Limb (tissue), 2 donors: Measurements from ENCODE around the gene VAT1L.

Experiments
- DNase-seq, 2 donors: peaks; one replicate each; pipeline ENCODE4 v3.0.0-alpha.2; 2016; ENCODE audit errors: extremely low spot score in 2 of 2

Gene VAT1L, protein sequence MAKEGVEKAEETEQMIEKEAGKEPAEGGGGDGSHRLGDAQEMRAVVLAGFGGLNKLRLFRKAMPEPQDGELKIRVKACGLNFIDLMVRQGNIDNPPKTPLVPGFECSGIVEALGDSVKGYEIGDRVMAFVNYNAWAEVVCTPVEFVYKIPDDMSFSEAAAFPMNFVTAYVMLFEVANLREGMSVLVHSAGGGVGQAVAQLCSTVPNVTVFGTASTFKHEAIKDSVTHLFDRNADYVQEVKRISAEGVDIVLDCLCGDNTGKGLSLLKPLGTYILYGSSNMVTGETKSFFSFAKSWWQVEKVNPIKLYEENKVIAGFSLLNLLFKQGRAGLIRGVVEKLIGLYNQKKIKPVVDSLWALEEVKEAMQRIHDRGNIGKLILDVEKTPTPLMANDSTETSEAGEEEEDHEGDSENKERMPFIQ

DNA sequence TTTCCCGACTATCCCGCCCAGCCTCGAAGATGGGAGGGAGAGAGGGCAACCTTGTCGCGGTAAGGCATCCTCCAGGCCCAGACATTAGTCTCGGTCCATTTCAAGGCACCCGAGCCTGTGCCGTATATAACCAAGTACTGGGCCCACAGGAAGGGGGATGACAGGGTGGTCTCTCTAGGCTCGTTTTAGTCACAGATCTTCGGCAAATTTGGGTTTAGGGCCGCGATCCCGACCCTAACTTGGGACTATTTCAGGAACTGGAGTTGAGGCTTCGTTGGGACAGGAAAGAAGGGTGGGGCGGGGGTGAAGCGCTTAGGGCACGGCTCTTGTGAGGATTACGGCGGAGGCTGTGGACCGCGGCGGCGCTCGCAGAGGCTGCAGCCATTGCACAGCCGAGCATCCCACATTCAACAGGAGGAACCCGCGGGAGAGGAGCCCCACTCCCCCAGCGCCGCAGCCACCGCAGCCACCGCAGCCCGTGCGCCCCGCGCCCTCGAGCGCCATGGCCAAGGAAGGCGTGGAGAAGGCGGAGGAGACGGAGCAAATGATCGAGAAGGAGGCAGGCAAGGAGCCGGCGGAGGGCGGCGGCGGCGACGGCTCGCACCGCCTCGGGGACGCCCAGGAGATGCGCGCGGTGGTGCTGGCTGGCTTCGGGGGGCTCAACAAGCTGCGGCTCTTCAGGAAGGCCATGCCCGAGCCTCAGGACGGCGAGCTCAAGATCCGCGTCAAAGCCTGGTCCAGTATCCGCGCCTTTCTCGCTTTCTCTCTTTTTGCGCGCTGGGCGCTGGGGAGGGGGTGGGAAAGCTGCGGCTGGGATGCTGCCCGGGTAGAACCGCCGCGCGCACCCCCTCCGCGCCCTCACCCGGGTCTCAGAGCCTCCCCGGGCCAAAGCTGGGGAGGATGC lies at the start of gene VAT1L:
TSS of gene VAT1L (plus strand) at position 384 of the 904 bp plus-strand sequence. CDS start at position 503, 119 bp downstream.
- peak; percentile 40 to 84 for DNase-seq

DNA sequence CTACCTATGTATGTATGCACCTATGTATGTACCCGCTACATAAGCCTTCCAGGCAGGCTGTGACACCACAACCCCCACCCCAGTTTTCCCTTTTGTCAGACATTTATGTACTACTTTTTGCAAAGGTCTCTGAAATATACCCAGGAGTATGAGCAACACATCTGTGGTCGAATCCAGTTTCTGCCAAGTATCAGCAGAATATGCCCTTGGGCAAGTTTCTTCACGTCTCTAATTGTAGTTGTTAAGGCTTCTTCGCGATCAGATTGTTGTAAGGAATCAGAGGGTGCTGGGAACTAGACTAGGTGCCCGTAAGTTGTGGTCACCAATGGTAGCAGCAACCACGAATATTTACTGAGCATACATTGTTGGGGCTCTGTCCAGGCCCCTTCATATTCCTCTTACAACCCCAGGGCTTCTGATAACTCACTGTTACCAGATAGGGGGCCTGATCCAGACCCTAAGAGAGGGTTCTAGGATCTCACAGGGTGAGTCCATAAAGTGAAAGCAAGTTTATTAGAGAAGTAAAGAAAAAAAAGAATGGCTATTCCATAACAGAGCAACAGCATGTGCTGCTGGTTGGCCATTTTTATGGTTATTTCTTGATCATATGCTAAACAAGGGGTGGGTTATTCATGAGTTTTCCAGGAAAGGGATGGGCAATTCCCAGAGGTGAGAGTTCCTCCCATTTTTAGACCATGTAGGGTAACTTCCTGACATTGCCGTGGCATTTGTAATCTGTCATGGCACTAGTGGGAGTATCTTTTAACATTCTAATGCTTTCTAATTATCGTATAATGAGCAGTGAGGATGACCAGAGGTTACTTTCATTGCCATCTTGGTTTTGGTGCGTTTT lies 49.4 kb upstream of the VAT1L start:
- no peak for DNase-seq

DNA sequence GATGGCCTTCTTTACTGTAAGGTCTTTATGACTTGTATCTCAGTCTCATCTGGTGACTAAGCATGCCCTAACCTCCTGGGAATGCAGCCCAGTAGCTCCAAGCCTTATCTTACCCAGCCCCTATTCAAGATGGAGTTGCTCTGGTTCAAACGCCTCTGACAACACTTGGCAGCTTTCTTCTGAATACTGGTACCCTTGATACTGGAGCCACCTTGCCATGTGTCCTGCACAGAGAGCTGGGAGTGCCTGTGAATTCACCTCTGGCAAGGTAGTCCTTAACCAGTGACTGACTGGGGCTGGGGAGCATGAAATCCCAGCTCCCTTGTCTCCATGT lies 48.8 kb upstream of the VAT1L start:
- no peak for DNase-seq

DNA sequence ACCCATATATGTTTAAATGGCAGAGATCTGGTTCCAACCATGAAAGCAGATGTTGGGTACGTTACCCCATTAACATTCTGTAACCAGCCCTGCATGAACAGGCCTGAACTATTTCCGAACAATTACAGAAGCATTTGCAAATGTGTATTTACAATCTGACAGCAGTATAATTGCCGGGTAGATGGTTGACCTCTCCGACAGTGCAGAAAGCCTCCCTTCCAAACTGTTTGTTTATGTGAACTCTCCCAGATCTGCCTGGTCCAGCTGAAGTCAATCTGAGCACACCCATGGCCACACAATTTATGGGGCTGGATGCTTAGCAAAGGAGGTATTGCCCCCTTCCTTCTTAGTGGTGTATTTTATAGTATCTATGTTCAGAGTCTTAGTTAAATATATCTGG lies 44.2 kb upstream of the VAT1L start:
- DNase-seq: no peak

DNA sequence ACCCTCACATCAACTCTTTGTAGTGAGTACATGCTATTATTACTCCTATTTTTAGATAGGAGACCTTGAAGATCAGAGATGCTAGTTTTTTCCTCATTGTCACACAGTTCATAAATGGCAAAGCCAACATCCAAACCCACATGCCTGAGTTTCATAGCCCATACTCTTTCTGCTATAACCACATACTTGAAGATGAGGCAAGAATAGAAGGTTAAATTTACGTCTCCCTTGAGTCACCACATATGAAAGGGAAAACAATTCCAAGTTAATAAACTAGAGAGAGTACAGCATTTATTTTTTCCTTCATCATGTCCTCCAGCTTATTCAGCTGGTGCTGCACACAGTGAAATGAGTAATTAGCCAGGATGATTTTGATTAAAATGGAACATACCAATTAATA lies 42.4 kb upstream of the VAT1L start:
- no peak for DNase-seq

DNA sequence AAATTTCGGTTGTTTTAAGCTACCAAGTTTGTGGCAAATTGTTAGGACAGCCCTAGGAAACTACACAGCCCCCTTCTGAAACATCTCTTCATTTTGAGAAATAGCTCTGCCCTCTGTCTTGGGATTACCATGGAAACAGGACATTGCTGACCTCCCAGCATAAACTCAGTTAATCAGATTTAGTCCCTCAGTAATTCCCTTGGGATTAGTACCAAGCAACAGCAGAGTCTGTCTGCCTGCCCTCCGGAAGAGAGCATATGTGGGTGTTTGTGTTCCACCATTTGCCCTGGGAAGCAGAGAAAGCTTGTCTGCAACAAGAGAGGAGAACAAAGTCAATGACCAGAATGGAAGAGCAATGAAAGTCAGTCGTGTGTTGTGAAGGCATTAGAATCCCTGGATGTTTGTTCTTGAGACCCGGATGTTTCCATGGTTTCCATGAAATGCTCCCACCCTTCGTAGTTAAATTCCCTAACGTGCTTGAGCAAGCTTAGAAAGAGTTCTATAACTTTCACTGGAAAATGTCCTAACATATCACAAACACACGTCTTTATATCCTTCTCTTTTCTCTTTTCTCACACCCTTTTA lies 39.9 kb upstream of the VAT1L start:
- no peak for DNase-seq

DNA sequence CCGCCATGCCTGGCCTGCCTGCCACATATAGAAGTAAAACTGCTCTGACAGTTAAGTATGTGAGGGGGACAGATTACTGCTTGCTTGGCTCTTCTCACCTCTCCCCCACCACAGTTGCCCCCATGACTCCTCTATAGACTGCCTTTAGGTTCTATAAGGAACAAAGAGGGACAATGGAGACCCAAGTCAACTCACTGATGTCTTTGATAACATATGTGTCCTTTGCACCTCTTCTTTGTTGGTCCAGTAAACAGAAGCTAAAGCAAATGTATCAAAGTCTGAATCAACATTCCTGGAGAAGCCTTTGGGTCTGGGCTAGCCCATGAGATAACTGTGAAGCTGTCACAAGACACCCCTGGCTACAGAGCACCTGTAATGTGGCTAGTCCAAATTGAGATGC lies 38.9 kb upstream of the VAT1L start:
- DNase-seq: no peak

DNA sequence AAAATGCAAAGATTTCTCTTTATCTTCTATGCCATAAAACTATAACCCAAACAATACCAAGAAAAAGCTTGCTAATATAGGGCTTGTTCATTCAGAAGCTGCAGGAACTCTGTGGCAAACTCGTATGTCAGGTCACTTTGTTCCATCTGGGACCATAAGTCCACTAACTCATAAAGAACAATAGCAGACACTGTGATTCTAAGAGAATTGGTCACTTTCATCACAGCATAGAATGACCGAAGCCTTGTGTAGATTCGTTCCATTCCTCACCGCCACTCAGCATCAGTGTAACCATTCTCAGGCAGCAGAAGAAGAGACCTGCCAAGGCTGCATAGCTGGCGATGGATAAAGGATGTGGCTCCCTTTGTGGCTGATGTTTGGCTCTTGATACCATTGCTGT lies 30.3 kb upstream of the VAT1L start:
- DNase-seq: no peak

DNA sequence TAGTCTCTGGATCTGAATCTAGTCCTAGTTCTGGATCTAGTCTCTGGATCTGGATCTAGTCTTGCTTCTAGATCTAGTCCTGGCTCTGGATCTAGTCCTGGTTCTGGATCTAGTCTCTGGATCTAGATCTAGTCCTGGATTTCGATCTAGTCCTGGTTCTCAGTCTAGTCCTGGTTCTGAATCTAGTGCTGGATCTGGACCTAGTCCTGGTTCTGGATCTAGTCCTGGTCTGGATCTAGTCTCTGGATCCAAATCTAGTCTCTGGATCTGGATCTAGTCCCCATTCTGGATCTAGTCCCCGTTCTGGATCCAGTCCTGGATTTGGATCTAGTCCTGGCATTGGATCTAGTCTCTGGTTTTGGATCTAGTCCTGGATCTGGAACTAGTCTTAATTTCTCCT lies 29.9 kb upstream of the VAT1L start:
- DNase-seq: no peak

DNA sequence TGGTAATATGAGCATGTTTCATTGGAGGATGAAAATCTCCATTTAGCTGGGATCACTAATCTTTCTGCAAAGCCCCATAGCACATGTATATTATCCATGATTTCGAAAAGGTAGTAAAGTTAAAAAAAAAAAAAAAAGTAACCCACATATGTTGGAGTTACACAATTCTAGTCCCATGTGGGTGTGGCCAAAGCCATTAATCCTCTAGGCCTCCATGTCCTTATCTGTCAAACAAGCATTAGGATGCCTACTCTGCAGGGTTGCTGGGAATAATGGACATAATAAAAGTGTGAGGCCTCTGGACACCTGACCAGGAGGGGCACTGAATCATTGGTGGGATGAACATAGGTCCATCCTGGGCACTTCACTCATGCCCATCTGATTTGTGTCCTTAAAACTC lies 29.2 kb upstream of the VAT1L start:
- DNase-seq: no peak

DNA sequence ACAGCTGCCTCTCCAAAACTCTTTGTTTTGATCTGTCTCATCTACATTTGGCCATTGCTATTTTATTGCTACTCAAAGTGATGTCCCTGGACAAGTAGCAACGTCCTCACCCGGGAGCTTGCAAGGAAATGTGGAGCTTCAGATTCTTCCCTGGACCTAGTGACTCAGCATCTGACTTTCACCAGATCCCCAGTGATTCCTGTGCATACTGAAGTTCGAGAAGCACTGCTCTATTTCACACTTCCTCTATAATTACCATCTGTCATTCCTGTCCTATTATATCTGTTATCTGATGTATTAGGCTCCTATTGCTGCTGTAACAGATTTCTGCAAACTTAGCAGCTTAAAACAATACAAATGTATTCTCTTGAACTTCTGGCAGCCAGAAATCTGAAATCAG lies 28.5 kb upstream of the VAT1L start:
- DNase-seq: no peak

DNA sequence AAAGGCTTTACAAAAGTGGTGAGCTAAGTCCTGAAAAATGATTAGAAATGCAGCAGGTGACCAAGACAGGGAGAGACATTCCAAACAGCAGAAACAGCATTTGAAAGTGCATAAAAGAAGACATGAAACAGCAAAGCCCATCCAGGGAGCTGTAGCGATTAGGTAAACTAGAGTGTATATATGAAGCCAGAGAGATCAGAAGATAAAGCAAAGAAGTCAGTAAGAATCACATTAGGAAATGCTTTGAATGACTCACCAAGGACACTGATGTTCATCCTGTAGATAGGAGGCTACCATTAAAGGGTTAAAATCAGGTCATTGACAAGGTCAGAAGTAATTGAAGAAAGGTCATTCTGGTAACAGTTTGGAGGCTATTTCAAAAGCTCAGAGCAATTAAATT lies 27.6 kb upstream of the VAT1L start:
- DNase-seq: no peak

DNA sequence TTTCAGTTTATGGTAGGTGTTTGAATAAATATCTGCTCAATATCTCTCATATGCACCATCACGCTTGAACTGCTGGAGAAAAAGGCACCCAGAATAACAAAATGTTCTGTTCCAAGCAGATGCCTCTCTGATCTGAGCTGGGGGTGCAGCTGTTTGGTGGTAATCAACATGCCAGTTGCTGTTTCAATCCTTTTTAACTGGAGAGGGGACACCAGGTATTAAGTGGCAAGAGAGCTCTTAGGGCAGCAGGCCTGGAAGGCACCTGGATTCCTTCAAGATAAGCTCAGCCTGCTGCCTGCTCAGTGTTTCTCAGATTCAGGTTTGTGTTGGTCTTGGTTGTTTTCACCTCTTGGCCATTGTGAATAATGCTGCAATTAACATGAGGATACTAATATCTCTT lies 27.2 kb upstream of the VAT1L start:
- no peak for DNase-seq

DNA sequence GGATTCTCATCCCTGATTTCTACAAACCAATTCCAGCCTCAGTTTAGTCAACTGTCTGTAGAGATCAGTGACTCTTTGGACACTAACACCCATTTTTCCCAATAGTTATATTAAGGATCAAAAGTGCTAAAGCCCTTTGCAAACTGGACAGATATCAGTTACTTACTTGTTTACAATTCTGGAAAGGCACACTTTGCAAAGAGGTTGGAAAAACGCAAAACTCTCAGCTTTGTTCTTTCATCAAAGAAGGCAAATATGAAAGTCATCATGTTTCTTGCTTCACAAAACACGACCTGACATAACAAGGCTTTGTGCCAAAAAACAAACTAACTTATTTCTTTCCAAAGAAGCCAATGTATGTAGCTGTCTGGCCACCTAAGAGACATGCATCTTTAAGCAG lies 26.1 kb upstream of the VAT1L start:
- no peak for DNase-seq

DNA sequence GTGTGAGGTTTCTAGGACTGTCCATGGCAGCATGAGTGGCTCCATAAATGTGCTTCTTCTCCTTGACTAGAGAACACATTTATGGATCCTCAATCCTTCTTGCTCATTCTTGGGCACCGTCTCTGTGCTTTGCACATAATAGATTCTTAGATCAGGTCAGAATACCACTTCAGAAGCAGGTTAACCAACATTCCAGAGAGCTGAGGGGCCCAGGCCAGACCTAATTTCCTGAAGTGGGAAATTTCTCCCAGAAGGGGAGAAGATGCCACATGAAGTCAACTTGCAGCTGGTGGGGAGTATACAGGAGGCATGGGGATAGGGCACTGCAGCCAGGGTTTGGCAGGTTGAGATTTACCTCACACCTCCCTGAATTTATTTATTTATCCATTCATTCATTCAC lies 24.4 kb upstream of the VAT1L start:
- DNase-seq: no peak

DNA sequence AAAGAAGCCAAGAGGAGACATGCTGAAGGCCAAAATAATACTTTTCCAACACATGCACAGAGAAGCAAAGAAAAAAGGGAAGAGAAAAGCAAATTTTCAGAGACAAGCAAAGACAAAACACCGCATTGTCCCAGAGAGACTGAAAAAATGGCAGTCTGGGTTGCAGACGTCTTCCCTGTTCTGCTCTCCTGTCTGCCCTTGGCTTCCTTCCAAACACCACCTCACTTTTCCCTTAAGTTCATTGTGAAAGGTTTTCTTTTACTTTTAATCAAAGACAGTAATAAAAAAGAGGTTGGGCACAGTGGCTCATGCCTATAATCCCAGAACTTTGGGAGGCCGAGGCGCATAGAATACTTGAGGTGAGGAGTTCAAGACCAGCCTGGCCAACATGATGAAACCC lies 21.2 kb upstream of the VAT1L start:
- no peak for DNase-seq

DNA sequence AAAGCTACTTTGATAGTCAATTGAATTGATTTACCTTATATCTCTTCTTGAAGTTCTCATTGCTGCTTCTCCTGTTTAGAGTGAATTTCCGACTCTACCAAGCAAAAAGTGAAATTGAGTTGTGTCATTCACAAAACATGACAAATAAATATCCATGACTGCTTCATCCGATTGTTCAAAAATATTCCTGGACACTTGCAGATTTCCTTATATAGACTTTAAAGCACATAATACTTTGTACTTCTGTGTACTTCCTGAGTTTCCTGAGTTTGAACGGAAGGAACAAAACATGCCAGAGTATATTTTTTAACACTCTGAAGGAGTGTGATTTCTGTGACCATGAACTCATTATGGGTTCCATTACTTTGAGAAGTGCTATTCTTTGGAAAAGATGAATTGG lies 20.5 kb upstream of the VAT1L start:
- no peak for DNase-seq

DNA sequence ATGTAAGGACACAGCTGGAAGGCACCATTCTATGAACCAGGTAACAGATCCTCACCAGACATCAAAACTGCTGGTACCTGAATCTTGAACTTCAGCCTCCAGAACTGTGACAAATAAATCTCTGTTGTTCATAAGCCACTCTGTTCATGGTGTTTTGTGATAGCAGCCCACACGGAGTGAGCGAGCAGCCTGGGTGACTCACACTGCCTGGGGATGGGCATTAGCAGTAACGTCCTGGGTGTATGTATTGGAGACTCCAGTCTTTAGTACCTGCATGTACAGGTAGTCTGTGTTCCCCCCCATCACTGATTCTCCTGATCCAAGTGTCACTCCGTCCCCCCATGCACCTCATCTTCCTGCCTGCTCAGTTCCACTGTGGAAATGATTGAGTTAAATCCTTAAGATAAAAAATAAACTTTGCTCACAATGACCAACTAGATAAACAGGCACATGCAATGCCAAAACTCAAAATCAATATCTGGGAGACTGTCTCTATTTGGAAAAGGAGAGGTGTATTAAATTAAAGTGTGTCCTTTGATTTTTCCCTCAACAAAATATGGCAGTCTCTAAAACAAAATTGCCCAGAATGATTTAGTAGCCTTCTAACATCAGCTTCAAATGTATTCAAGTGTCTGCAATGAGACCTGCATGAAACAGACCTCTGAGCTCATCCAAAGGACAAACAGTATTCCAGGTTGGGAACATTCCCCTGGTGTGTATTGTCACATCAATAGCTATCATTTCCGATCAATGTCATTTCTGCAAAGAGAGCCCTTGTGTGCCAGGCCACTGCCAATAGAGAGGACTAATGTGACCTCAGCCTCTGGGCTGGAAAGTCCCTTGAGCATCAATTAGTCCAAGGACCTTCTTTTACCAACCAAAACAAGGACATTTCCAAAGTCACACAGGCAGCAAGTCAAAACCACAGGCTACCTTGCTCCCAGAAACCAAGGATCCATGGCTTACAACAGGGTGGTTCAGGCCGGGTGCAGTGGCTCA lies 12.2 kb upstream of the VAT1L start:
- DNase-seq: no peak

DNA sequence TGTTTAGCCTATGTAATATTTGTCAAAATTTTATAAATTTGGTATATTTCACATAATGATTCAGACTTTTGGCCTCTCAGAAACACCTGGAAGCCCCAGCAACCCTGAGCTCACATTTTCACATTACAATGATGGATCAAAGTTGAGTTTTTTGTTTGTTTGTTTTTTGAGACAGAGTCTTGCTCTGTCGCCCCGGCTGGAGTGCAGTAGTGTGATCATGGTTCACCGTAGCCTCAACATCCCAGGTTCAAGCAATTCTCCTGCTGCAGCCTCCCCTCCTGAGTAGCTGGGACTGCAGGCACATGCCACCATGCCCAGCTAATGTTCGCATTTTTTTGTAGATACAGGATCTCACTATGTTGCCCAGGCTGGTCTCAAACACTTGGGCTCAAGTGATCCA lies 10.6 kb upstream of the VAT1L start:
- DNase-seq: no peak

DNA sequence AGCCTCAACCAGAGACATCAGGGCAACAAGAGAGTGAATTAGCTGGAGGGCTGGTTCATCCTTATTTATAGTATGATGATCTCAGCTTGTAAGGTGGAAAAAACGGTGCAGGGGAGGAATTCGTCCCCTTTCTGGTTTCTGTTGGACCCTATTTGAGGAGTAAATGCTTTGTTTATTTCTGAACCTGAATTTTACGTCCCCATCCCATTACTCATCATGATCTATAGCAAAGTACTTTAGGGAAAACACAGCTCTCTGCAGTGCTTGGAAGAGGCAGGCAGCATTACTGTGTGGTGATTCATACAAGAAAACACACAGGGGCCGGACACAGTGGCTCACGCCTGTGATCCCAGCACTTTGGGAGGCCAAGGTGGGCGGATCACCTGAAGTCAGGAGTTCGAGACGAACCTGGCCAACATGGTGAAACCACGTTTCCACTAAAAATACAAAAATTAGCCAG lies 8.0 kb upstream of the VAT1L start:
- no peak for DNase-seq
